C1 segment of cervical spinal cord (tissue), 14 donors: ENCODE results near the gene SIAE.
A peak's percentile ranks its signal among the peaks of the same experiment; 100 is the strongest.

ENCODE experiments used
- DNase-seq, 14 donors: peaks; one replicate each; lab custom pipeline; 2025; lab: John Stamatoyannopoulos, UW

The SIAE gene

DNA sequence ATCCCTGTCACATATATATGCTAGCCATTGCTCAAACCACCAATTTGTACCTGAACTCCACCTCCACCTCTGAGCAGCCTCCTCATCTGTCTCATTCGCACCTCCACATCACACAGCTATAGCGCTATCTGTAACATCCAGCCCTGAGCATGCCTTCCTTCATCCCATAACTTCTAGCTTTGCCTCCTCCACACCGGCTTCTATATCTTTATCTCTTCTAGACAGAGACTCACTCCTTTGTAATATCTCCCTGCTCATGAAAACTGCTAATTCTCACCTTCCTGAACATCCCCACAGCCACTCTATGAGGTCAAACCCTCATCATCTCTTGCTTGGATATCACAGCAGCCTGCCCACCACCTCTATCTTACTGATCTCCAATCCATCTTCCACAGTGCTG is 5.9 kb downstream of the SIAE start:
- DNase-seq: no peak

DNA sequence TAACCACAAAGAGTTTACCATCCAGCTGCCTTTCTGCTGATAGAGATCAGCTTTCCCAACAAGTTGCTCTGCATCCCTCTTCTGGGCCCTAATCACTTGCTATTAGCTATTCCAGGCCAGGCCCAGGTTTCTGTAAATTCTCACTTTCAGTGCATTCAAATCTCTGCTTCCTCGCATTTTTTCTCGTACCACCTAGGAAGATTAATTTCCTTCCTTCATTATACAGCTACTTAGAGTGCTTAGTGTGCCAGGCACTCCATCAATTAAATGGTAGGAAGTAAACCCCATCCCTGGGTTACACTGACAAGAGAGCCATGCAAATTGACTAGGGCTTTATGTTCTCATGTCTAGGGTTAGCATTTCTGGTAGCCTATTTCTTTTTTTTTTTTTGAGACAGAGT is 9.7 kb downstream of the SIAE start:
- no peak for DNase-seq

DNA sequence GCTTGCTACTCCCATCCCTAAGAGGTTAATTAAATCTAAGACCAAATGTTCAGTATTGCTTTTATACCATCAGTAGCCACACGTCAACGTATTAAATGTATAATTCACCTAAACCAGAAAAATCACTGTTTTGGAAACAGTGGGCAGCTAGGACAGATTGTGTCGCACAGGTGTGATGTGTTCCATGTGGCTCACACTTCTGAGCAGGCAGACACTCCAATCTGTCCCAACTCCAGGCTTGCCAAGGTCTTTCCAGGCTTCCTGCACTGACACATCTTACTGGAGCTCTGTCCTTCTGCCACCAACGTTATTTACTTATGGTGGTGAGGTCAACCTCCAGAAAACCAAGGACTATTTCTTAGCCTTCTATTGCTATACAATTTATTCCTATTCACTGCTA is 11.4 kb downstream of the SIAE start:
- peak in 1 of 14 donors; percentile 37 for DNase-seq

DNA sequence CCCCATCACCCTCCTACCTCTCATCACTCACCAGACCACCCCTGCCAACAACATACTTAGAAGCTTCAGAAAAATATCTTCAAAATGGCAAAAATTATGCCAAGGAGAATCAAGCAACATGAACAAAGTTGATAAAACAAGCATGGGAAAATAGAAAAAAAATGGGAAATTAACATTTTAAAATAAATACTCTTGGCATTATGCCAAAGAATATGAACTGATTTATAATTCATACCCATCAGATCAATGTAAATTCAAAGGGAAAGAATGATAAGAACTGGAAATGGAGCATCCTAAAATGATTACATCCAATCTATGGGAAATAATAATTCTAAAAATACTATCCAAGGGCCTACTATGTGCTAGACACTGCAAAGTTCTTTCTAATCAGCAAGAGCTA is 12.0 kb downstream of the SIAE start:
- DNase-seq: no peak

DNA sequence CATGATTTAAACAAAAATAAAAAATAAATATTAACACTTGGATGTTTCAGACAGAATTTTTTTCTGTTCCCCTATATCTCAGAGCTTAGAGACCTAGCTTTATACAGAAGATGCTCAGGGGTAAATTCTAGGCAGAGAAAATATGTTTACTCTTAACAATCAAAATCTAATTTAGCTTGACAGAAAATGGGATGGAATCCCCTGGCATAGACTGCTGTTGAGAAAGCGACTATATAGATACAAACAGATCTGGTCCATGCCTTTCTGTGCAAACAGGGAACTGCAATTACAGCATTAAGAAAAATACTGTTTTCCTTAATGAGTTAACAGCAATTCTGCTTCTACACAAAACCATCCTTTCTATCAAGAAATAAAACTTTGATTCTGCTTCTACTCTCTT is 14.6 kb downstream of the SIAE start:
- no peak for DNase-seq

DNA sequence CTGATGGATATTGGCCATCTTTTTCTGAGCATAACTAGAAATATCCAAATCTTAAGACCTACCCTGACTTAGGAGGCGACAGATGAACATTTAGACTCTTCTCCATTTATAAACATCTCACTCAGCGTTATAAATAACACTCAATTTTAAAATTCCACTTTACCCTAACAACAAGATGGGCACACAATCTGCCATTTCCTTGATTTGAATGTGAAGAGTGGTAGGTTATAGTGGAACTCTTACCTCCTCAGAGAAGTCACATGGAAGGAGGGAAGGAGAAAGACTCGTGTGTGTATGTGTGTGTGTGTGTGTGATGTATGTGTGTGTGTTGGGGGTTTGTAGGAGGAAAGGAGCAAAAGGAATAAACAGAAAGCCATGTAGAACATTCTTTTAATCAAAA is 15.0 kb downstream of the SIAE start:
- DNase-seq: no peak

DNA sequence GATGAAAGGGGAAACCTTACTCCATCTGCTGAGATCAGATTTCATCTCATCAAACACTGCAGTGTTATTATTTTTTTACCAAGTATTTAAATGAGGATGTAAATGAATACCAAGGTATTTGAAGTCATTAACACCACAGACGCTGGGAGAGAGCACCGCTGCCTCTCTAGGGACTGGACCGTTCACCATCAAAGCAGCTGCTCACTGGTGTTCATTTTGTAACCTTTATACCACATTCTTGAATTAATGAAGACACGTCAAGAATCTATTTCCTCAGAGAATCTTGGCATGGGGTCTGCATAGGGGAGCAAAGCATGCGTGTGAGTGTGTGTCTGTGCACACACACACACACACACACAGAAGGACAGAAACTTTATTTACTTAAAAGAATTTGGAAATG is 15.6 kb downstream of the SIAE start:
- DNase-seq: no peak

DNA sequence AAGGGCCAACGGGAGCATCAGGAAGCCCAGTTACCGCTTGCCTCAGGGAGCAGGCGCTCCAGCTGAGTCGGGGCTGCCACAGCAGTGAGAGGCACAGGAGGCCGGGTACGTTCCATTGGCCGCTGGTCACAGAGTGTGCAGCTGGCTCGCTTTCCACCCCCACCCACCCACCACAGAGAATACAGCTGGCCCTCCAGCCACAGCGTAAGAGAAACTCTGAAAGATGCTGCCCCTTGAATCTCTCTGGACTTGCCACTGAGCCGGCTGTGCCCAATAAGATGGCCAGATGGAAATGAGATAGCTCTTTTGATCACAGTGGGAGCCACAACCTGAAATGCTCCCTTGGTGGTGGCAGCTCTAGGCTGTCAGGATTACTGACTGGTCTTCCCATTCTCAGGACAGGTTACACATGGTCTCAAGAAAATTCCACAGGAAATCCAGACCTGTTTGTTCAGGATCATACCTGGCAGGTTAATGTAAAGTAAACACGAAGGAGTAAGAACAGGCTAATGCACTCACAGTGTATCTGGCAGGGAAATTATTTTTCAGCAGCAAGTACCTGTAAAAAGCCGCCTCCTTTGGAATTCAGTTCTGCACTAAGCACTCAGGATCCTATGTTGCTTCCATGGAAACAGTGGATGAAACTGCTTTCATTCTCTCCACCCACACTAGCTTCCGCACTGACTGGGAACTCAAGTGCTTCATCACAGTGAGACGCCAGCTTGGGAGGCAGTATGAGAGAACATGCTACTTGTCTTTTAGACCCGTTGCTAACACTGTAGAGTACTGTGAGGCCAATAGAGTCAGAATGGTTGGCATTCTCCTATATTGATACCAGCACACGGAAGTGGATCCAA is 16.5 kb downstream of the SIAE start:
- no peak for DNase-seq

DNA sequence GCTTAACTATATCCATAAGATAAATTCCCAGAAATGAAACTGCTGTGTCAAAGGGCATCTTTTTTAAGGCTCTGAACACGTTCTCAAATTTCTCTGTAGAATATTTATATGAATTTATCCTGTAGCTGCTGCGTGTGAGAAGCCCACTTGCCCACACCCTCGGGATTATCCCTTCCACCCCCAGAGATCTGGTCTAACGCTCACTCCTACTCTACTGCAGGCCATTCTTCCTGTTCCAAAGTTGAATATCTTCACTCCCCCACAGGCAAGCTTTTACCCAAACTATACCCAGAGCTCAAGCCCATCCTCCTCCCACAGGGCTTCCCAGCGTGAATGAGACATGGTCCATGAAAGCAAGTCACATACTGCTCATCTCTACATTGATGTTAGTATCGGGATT is 24.9 kb downstream of the SIAE start:
- DNase-seq: no peak

DNA sequence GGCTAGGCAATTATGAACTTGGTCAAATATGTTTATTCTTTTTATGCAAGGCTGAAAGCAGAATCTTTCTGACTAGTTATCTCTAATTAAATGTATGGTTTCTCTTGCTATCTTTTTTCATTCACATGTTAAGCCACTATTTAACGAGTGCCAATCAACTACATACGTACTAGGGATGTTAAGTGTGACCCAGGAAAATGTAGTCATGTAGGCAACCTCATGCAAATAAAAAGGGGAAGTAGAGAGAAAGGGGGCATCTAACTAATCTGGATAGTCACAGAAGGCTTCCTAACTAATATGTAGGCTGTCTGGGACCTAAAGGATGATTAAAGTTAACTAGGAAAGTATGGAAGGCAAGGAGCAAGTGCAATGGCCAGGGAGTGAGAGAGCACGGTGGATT is 27.4 kb downstream of the SIAE start:
- DNase-seq: no peak

DNA sequence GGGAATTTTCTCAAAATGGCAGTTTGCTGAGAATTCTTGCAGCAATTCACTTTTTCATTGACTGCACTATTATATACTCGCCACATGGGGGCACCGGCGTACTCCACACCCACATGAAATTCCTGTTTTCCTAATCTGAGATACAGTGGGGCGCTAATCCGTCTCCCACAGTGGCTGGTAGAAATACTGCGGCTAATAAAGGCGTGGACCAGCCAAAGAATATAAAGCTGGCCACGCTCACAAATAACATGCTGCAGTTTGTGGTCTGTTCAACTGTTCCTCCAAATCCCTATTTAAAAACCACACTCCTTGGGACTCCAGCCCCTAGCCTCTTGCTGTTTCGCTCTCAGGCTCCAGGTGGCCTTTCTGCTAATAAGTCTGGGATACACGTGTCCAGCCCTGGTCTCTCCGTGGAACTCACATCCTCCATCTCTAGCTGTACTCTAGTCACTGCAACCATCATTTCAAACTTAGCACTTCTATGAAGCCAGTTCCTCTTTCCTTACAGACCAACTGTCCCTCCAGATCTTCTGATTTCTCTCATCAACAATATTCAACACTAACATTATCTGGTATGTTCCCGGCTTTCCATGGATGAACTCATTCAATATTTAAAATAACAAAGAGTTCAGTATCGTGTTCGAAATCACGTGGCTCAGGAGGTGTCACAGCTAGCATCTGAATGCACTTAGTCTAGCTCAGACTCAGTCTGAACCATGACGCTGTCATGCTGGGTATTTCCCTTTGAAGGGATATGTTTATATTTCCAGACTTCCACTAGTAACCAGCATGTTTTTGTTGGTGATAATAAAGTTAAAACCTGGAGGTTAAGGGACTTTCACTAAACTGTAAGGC is 28.9 kb downstream of the SIAE start:
- DNase-seq: peak in 10 of 14 donors; percentile 1 to 44 (median 9)

DNA sequence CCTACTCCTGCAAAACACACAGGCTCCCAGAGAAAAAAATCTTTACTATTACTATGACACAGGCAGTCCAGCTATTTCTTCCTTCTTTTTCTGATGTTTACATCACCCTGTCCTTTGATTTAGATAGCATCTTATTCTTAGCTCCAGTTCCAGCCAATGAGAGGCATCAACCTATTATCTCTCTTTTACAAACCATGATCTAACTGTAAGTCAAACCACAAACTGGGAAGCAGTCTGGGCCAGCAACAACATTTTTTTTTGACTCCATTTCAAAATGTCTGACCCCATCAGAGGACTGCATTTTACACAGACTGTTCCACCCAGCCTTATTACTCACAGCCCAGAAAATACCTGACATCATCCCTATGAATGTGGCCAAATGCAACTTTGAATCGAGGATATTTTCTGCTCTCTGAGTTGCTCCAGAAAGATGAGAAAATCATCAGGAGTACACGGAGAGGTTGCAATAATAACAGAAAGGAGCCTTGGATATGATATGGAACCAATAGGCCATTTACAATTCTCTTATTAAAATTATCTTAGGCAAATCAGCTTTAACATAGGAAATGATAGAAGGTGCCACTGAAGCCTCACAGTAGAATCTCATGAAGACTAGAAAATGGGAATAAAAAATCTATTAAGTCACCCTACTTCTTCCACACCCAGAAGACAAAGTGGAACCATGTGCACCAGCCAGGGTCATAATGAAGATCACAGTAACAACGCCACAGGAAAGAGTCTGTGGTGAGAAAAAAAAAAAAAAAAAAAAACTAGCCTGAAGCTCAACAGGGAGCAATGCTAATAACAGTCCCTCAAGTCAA is 29.7 kb downstream of the SIAE start:
- no peak for DNase-seq

DNA sequence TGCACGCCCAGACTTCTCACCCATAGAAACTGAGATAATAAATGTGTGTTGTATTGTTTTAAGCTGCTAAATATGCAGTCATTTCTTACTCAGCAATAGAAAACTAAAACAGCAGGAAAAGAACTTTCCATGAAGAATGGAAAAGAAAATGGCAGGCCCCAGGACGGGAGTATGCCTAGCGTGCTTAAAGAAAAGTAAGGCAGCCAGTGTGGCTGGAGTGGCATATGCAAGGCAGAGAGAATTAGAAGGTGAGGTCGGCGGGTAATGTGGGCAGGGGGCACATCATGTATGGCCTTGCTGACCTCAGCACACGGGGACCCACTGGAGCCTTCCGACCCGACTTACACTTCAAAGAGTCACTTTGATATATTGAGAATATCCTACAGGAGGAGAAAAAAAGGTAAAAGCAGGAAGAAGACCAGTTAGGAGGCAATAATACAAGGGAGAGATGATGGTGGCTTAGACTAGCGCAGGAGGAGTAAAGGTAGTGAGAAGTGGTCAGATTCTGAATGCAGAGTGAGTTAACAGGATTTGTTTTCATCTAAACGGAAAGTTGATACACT is 30.4 kb downstream of the SIAE start:
- DNase-seq: no peak

DNA sequence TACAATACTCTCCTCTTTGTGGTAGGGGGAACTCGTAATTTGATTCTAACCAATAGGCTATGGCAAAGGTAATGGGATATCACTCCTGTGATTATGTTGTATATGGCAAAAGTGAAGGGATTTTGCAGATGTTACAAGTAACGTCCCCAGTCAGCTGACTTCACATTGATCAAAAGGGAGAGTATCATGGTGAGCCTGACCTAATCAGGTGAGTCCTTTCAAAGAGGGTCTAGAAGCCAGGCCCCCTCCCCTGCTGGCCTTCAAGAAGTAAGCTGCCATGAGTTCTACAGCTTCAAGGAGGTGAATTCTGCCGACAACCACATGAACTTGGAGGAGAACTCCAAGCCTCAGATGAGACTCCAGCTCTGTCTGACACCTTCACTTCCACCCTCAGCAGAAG is 30.9 kb downstream of the SIAE start:
- no peak for DNase-seq

DNA sequence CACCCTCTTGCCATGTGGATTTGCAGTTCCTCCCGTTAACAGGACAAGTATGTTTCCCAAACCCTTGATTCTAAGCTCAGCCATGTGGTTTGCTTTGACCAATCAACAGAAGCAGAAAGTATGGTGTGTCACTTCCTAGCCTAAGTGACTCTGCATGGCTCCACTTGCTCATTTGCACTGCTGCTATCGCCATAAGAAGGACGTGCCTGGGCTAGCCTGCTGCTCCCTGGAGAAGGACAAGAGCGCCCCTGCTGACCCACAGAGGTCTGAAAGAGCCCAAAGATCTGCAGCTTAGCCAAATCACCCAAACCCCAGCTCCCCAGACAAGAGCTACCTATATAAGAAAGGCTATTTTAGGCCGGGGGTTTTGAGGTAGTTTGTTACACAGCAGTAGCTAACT is 32.9 kb downstream of the SIAE start:
- DNase-seq: no peak

DNA sequence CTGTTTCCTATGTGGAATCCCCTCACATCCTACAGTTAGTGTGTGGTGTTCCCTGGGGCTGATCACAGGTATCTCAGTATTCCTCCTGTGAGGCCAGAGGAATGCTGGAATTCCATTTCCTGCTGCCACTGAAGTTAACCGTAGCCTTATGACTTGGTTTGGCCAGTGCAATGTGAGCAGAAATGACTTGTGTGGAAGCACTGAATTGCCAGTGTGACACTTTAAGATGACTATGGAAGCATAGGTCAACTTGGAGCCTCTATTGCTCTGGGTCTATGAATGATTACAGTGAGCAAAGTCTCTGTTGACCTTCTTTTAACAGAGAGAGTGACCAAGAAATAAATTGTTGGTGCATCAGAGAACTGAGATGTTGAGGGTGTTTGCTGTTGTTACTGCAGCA is 34.4 kb downstream of the SIAE start:
- DNase-seq: no peak

DNA sequence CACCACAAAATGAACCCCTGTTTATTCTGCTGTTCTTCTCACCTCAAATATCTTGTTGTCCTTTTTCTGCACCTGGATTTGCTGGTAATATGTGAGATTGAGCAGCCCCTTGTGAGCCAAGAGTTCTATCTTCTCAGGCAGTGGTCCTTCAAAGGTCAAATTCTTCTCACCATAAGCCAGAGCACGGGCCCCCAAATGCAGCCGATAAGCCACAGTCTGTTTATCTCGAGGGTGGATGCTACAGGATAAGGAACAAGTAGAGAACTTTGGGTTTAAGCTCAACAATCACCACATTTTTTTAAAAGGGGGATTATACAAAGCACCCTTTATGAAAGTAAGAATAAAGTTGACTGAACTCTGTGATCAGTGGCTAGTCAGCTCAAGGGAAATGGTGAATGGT is 35.0 kb downstream of the SIAE start:
- no peak for DNase-seq

DNA sequence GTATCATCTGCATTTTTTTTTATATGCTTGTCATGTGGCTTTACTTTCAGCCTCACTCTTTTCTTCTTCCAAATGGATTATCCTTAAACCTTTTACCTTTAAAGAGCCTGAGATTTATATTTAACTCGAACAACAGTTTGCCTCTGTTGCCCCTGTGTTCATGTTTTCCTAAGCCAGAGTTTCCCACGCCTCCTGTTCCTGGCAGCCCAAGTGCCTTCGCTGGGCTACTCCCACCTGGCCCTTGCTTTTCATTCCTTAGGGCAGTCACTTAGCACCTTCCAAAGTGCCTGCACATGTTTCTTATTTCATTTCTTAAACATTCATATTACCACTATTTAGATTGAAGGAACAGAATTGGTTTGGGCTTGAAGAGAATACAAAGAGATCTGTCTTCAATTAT is 37.6 kb downstream of the SIAE start:
- DNase-seq: no peak

DNA sequence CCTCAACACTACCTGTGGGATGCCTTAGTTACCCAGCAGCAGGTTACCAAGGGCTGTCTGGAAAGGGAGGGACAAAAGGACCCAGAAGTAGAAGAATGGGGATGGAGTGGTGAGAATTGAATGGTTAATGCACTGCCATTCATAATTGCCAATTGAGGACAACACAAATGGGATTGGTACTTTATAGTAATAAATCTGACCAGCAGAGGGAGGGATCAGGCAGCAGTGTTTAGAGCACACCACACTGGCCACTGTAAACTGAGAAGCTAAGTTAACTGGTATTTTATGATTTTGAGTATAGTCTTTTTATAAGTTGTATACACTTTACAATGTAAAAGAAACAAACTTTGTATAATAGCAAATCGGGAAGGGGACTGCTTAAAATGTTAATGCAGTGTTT is 40.2 kb downstream of the SIAE start:
- DNase-seq: no peak

DNA sequence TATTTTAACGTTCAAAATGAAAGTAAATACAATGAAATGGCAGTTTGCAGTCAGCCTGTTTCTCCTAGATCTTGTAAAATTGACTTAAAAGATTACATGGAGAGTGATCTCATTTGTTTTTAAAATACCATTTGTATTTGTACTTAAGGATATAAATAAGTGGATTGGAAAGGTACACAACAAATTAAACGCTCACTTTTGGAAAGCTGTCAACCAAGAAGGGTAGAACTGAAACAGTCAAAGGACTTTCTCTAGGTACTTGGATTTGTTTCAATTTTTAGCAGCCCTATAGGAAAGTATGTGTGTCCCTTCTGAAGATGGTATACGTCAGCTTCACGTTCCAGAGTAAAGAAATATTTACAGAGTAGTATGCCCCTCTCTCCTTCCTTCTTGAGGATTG is 43.6 kb downstream of the SIAE start:
- DNase-seq: no peak

DNA sequence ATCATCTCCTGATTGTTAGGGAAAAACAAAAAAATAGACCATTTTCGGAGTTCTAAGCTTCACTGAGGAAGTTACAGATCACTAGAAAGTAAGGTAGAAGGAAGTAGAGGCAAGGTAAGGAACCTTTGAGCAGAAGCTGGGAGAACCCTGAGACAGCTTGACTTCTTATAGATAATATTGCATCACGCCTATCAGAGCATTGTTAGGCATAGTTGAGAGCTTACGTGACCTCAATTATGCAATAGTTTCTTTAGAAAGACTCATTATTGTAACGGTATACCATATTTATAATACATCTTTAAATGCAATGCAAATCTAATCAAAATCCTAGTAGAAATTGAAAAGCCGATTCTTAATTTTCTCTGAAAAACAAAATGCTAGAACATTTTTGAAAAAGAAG is 46.0 kb downstream of the SIAE start:
- no peak for DNase-seq
